T-helper 2 cell (primary cell): Measurements from ENCODE around the gene RPS19BP1.

Experiments
- DNase-seq, 5 experiments: peaks; one replicate each; pipeline versions ENCODE4 v3.0.0 to v3.0.0-alpha.2; 2012 to 2022

RPS19BP1 gene

DNA sequence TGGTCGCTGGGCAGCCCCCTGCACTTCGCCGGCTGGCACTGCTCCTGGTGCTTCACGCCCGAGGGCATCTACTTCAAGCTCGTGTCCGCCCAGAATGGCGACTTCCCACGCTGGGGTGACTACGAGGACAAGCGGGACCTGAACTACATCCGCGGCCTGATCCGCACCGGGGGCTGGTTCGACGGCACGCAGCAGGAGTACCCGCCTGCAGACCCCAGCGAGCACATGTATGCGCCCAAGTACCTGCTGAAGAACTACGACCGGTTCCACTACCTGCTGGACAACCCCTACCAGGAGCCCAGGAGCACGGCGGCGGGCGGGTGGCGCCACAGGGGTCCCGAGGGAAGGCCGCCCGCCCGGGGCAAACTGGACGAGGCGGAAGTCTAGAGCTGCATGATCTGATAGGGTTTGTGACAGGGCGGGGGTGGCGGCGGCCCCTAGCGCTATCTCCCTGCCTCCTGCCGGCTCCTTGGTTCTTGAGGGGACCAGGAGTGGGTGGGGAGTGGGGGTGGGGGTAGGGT lies 43.9 kb downstream of the RPS19BP1 start:
- no peak for DNase-seq

DNA sequence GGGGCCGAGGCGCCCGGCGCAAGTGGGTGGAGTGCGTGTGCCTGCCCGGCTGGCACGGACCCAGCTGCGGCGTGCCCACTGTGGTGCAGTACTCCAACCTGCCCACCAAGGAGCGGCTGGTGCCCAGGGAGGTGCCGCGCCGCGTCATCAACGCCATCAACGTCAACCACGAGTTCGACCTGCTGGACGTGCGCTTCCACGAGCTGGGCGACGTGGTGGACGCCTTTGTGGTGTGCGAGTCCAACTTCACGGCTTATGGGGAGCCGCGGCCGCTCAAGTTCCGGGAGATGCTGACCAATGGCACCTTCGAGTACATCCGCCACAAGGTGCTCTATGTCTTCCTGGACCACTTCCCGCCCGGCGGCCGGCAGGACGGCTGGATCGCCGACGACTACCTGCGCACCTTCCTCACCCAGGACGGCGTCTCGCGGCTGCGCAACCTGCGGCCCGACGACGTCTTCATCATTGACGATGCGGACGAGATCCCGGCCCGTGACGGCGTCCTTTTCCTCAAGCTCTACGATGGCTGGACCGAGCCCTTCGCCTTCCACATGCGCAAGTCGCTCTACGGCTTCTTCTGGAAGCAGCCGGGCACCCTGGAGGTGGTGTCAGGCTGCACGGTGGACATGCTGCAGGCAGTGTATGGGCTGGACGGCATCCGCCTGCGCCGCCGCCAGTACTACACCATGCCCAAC lies 44.6 kb downstream of the RPS19BP1 start:
- no peak for DNase-seq

GRCh38 chr22:39486951-39487825 lies 45.4 kb downstream of the RPS19BP1 start:
- DNase-seq = no peak

- DNase-seq = no peak
These were observed 49.8 kb downstream of the RPS19BP1 start for GRCh38 chr22:39482768-39483167.

DNA sequence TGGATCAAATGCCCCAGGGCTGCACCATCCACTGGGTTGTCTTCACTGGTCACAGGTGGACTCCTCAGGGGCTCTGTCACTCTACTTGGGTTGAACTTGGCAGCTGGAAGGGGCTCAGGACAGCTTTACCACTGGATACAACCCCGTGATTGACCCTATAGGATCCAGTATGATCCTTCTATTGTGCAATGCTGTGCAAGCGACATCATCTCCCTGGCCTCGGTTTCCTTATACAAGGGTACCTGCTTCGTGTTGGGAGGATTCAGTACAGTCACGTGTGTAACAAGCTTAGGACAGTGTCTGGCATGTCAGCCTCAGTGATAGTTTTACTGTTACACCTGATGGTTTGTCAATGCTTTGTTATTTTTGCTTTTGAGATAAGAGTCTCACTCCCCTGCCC lies 51.0 kb downstream of the RPS19BP1 start:
- no peak for DNase-seq

GRCh38 chr22:39481054-39481453 lies 51.5 kb downstream of the RPS19BP1 start:
- no peak for DNase-seq

- DNase-seq = no peak
These were observed 52.0 kb downstream of the RPS19BP1 start for GRCh38 chr22:39480557-39480956.

GRCh38 chr22:39479254-39479653 lies 53.3 kb downstream of the RPS19BP1 start:
- no peak for DNase-seq
